ENCODE data around the gene KCNIP4.

KCNIP4 gene

GRCh38 chr4:21097026-21097425 is 851.5 kb downstream of the KCNIP4 start:
- no peak overlapping the region for H3K4me3 ChIP-seq (ENCODE audit: low read depth, low read length)
- TF ChIP-seq CTCF (IDR thresholded peaks at IDR 0.05; ENCODE audit: low read depth, low read length): no peak

GRCh38 chr4:21092531-21092930 is 856.0 kb downstream of the KCNIP4 start:
- TF ChIP-seq CTCF (IDR thresholded peaks at IDR 0.05; ENCODE audit: low read depth, low read length): no peak
- H3K4me3 ChIP-seq (ENCODE audit: low read depth, low read length): no peak overlapping the region

- no peak for TF ChIP-seq CTCF (IDR thresholded peaks at IDR 0.05; ENCODE audit: low read depth, low read length)
- H3K4me3 ChIP-seq (ENCODE audit: low read depth, low read length): no peak overlapping the region
Measured at GRCh38 chr4:21090094-21090666, 858.4 kb downstream of the KCNIP4 start.

- no peak overlapping the region for H3K4me3 ChIP-seq (ENCODE audit: low read depth, low read length)
- TF ChIP-seq CTCF (IDR thresholded peaks at IDR 0.05; ENCODE audit: low read depth, low read length): no peak
Measured at GRCh38 chr4:21083413-21083812, 865.2 kb downstream of the KCNIP4 start.

- no peak for TF ChIP-seq CTCF (IDR thresholded peaks at IDR 0.05; ENCODE audit: low read depth, low read length)
- no peak overlapping the region for H3K4me3 ChIP-seq (ENCODE audit: low read depth, low read length)
Measured at GRCh38 chr4:21077967-21078366, 870.6 kb downstream of the KCNIP4 start.

- no peak for TF ChIP-seq CTCF (IDR thresholded peaks at IDR 0.05; ENCODE audit: low read depth, low read length)
- no peak overlapping the region for H3K4me3 ChIP-seq (ENCODE audit: low read depth, low read length)
Measured at GRCh38 chr4:21067351-21067750, 881.2 kb downstream of the KCNIP4 start.

- H3K4me3 ChIP-seq (ENCODE audit: low read depth, low read length): no peak overlapping the region
- TF ChIP-seq CTCF (IDR thresholded peaks at IDR 0.05; ENCODE audit: low read depth, low read length): no peak
Measured at GRCh38 chr4:21061902-21062301, 886.7 kb downstream of the KCNIP4 start.

Data from WI38 (cell line).